HG03442 (cell line): ENCODE results near the gene BRAP.
A peak's percentile ranks its signal among the peaks of the same experiment; 100 is the strongest.
"Not testable (repeated sequence)": the region's sequence is repeated elsewhere in the genome, so short reads cannot be mapped to it uniquely, and the experiment has no call there.

Source experiments
- ATAC-seq: cut with Tn5 transposase; IDR thresholded peaks from one replicate; pipeline ENCODE4 v1.9.1; 2021; ENCODE audit warnings: mild to moderate bottlenecking, moderate library complexity; ENCODE audit not compliant: unreplicated experiment

Gene BRAP

DNA sequence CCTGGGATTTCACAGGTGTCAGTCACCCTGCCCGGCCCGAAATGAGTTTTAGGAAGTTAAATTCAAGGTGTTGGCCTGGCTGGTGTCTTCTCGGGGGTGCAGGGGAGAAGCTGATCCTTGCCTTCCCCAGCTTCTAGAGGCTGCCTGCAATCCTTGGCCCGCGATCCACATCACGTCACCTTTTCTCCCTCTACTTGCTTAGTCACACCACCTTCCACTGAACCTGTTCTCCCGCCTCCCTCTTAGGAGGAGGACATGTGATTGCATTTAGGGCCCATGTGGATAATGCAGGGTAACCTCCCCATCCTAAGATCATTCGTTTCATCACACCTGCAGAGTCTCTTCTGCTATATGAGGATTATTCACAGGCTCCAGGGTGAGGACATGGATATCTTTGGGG is 61.2 kb downstream of the BRAP start:
- ATAC-seq, result no peak

DNA sequence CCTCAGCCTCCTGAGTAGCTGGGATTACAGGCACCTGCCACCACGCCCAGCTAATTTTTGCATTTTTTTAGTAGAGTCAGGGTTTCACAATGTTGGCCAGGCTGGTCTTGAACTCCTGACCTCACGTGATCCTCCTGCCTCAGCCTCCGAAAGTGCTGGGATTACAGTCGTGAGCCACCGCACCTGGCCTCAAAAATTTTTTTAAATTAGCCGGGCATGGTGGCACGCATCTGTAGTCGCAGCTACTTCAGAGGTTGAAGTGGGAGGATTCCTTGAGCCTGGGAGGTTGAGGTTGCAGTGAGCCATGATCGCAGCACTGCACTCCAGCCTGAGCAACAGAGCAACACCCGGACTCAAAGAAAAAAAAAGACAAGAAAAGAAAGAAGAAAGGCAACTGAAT is 67.9 kb downstream of the BRAP start:
- ATAC-seq, result not testable (repeated sequence)

DNA sequence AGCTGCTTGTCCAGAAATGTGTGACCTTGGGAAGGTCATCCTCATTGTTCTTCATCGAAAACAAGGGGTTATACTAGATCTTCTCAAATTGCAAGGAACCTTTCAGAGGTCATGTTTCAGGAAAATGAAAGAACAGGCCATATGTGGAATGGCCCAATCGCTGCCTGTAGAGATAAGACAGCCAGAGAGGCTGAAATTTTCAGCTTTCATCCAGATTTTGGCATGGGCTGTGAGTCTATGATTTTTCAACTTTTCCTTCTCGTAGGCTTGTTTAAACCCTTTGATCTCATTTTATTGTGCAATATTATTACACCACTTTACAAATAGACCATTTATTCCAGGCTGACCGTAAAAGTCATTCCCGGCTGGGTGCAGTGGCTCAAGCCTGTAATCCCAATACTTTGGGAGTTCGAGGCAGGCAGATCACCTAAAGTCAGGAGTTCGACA is 69.6 kb downstream of the BRAP start:
- no peak for ATAC-seq

DNA sequence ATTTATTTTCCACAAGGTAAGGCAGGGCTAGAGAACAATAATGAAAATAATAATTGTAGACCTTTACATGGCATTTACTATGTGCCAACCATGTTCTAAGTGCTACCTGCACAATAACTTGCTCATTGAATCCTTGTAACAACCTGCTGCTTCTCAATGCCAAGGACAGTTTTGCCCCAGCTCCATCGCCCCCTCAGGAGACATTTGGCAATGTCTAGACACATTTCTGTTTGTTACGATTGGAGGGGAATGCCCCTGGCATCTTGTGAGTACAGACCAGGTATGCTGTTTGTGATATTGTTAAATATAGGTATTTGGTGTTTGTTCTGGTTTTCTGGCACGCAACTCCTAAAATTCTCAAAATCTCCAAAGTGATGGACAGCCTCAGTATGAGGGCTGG is 78.5 kb downstream of the BRAP start:
- no peak for ATAC-seq

DNA sequence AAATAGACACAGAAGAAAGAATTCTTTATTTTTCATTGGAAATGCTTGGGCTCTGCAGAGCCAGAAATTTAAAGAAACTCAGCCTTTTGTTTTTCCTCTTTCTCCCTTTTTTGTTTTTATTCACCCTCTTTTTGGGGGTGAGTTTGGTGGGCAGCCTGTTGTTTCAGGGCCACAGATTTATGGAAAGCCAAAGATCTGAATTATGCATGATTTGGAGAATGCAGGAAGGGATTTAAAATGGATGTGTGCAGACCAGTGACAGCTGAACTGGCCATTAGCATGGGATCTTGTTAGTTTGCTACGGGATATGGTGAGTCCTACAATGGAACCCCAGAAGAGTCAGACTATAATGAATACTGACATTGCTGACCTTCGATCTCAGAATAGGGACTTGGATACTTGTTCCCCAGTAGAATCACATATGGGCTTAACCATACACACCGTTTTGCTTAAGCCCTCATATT is 79.0 kb downstream of the BRAP start:
- ATAC-seq, result no peak

DNA sequence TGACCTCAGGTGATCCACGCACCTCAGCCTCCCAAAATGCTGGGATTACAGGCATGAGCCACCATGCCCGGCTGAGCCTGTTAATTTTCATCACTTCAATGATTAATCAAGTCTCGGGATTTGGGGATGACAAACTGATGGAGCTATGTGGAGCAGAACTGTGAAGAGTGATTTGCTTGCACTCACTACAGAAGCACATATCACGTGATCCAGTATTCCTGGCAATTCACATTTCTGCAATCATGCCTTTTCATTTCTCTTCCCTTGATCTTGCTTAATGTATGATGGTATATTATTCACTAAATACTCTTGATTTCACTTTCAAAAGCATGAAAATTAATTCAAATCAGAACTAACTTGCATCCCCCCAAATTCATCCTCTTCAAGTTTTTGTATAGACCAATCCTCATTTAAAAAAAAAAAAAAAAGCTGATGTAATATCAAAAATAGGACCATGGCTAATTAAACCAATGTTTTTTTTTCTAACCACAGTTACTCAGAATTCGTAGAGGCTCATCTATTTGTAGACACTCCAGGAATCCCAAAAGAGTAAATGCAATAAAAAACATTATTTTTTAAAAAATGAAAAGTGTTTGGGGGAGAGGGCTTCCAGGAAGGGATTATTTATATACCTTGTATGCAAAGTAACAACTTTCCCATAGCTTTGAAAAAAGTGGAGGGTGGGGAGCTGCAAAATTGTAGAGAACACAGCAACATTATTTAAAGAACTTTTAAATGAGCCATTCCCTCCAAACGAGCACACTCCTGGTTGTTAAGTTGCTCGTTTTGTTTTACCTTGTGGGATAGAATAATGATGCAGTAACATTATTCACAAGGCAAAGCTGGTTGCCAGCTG is 79.6 kb downstream of the BRAP start:
- no peak for ATAC-seq

DNA sequence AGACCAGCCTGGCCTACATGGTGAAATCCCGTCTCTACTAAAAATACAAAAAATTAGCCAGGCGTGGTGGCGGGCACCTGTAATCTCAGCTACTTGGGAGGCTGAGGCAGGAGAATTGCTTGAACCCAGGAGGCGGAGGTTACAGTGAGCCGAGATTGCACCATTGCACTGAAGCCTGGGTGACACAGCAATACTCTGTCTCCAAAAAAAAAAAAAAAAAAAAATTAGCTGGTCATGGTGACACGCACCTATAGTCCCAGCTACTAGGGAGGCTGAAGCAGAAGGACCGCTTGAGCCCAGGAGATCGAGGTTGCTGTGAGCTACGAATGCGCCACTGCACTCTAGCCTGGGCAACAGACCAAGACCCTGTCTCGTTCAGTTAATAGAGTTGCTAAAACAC is 82.9 kb downstream of the BRAP start:
- ATAC-seq, result not testable (repeated sequence)

DNA sequence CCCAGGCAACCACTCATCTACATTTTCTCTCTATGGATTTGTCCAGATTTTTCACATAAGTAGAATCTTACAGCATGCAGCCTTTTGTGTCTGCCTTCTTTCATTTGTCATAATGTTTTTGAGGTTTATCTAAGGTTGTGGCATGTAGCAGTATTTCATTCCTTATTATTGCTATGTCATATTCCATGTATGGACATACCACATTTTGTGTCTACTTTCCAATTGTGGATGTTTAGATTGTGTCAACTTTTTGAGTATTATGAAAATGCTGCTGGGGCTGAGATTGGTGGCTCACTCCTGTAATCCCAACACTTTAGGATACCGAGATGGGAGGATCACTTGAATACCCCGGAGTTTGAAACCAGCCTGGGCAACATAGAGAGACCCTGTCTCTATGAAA is 83.4 kb downstream of the BRAP start:
- no peak for ATAC-seq

DNA sequence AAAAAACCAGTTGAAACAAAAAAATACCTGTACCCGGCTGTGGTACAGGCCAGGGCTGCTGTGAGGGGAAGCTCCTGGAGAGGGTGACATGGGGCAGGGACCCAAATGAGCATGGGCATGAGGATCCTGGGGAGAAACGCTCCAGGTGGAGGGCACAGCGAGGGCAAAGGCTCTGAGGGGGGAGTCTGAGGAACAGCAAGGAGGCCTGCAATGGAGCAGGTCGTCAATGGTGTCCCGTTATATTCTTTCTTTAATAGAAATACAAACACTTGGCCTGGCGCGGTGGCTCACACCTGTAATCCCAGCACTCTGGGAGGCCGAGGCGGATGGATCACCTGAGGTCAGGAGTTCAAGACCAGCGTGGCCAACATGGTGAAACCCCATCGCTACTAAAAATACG is 84.8 kb downstream of the BRAP start:
- not testable (repeated sequence) for ATAC-seq

DNA sequence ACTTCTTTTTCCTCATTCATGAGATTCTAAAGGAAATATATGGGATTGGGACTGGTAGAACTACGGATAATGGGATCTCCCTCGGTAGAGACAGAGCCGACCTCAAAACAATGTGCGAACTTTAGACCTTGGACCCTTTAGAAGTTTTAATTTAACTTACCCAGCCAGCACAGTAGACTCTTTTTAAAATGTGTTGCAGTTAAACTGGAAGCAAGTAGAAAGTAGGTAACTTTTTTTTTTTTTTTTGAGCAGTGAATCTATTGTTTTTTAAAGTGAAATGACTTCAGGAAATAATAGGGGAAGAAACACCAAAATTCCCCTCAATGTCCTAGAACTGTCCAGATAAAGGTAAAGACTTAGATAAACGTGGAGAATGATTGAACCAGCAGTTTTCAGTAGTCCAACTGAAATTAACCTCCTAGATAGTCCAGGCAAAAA is 85.5 kb downstream of the BRAP start:
- ATAC-seq, result no peak

DNA sequence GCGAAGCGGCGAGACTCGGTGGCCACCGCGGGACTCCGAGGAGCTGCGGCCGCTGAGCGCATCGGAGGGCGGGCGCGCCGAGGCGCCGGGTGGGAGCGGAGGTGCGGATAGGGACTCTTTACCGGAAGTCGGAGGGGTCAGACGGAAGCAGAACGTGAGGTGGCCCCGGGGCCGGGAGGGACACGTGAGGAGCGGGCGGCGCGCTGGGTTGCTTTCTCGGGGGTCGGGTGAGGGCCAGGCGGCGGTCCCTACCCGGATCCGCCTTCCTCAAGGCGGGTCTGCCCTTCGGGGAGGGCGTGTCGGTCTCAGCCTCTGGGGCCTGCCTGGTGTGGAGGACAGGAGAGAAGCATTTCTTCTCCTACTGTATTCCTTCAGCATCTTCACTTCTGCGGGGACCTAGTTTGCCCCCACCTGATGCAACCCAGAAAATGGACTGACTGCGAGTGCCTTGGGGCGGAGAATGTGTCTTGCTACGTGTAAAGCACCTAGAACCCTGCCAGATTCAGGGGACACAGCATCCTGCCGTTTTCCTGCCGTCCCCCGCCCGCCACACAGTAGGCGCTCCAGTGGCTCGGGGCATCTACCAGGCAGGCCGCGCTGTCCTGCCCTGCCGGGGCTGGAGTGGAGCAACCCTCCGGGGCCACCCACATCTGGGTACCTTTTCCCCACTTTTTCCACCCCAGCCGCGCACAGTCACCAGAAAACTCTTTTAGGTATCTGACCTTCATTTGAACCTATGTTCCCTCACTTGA is 86.1 kb downstream of the BRAP start:
- ATAC-seq, result peak; percentile 46

DNA sequence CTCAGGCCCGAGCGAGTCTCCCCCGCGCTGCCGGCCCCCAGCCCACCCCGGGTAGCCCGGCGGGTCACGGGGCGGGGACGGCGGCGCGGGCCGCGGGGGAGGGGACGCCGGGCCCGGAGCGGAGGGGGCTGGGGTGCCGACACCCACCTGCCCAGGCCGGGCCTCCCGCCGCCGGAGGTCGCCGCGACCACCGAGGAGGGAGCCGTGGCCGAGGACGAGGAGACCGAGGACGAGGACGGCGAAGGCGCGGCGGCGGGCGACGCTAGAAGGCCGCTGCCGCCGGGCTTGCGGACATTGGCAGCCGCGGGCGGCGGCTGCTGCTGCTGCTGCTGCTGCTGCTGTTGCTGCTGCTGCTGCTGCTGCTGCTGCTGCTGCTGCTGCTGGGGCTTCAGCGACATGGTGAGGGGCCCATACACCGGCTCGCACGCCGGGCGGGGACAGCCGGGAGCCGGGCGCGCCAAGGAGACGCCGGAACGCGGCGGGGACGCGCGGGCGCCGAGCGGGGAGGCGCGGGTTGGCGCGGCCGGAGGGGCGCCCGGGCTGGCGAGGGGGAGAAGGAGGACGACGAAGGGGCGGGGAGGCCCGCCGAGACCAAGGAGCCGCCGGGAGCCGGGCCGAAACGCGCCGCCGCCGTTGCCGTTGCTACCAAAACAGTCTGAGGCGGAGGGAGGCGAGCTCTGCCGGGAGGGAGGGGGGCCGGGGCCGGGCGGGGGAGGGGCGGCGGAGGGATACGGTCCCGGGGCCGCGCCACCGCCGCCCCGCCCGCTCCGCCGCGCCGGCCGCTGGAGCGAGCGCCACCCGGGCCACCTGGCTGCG is 86.9 kb downstream of the BRAP start, which contains the start of gene ATXN2:
TSS of gene ATXN2 (minus strand) at position 679 of the 816 bp plus-strand sequence. CDS start at position 398, 281 bp downstream.
- ATAC-seq, result peak; percentile 41

DNA sequence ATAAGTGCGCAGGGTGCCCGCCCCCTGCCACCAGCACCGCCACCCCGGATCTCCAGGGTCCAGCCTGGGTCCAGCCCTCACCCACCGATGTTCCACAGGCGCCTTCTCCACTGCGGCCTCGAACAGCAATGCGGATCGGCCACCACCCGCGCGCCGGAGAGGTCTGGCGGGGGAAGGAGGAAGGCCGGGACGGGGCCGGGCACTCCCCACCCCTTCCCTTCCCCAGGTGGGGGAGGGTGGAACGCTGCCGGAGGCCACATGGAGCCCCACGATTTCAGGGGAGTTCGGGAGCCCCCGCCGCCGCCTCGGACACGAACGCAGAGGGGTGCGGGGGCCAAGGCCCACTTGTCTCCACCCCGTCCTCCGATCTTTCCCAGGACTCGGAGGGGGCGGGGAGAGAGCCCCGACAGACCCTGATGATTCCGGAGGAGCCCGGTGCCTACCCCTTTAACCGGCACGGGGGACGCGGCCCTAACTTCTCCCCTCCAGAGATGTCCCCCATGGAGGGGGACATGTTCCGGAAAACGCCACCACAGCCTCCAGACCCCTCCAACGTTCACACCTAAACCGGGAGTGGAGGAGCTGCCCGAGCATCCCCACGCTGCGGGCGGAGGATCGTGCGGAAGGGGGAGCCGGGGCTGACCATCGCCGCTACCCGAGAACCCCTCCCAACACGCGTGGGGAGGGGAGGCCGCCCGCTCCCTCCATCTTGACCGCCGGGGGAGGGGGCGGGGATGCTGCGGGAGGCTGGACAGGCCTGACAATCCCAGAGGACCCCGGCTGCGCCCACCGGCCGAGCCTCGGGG is 87.7 kb downstream of the BRAP start:
- peak; percentile 14 for ATAC-seq

DNA sequence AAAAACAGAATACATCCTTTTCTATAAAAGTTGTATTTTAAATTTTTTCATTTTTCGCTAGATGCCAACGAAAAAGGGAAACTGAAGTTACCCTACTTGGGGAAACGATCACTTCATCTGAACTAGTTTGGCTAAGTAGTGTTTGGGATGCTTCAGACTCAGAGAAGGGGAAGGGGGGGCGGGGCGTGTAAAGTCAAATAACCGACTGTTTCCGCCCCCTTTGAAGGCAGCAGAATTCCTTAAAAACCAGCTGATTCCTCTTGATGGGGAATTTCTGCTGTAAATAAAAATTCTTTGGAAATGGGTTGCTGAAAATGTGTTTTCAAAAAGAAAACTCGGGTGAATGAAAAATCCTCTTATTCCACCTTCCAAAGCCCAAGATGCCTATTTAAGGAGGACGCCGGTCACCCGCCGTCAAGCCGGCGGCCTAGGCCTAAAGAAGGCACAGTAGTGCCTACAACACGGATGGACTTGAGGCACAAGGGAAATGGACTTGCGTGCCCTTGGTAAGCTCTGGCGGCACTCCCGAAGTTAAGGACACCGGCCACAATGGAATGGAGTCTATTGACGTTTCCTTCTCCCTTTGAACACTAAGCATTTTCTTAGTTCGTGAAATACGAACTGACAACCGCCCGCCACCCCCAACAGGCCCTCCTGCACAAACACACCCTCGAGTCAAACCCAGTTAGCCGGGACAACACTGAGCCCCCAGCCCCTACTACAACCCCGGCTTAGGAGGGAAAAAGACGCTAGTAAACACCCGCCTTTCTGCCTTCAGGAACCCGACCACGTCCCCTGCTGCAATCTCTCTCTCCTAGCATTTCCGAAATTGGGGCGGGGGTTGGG is 88.5 kb downstream of the BRAP start:
- no peak for ATAC-seq

DNA sequence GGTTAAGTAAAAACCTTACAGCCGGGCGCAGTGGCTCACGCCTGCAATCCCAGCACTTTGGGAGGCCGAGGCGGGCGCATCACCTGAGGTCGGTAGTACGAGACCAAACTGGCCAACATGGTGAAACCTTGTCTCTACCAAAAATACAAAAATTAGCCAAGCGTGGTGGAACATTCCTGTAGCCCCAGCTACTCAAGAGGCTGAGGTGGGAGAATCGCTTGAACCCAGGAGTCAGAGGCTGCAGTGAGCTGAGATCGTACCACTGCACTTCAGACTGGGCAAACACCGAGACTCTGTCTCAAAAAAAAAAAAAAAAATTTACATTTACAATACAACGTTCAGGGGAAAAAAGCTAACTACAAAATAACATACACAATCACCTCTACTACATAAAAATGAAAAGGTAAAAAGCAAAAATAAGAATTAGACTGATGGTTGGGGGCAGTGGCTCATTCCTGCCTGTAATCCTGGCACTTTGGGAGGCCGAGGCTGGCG is 90.4 kb downstream of the BRAP start:
- not testable (repeated sequence) for ATAC-seq
